ENCODE data around the gene CCL26. TPM values are rescaled to one million over a fixed set of nuclear protein-coding genes. Genes with fewer than 3 reads are reported as not detected.

Gene CCL26
- total and polyA plus RNA-seq, 10 of the 15 experiments (the other 5 are each of a cell fraction or from before 2014, with no cell fraction given): not detected

DNA sequence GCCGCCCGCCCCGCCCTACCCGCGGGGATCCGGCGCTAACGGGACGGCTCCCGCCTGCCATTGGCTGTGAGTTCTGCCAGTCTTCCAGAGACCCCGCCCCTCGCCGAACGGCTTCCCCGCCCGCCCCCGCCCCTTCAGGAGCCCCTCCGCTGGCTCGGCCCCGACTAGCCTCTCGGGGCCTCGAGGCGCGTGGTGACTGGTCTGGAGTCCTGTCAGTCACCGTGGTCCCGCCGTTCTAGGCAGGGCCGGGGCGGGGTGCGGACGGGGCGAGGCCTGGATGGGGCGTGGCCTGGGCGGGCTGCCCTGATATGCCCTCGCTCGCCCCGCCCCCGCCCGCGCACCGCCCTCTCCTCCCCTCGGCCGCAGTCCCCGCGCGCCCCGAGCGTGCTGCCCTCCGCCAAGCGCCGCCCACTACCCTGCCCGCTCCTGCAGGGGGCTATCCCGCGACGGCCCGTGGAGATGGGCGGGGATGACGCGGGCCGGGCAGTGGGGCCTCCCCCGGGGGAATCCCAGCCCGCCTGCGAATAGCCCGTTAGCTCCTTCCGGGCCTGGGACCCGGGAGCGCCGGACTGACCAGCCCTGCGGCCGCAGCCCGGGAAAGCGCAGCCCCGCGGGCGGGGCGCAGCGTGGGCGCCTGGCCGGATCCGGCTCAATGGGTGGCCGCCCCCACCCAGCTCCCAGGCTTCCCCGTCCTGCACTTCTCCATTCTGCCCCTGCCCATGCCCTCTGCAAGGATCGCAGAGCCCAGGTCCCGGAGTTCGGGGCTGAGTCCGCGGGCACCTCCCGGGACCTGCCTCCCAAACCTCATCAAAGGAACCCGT, 32.8 kb downstream of the CCL26 start (continued):
- TF ChIP-seq SP1 (IDR thresholded peaks at IDR 0.05; ENCODE audit: low read depth, low read length) (peak; percentile 88), TARDBP (IDR thresholded peaks at IDR 0.05; ENCODE audit: borderline replicate concordance) (0 out of 2 replicates have a peak, but pooled peaks have one; percentile 18), JUNB (IDR thresholded peaks at IDR 0.05) (no peak), HDGF (IDR thresholded peaks at IDR 0.05) (no peak), FOXK2 (IDR thresholded peaks at IDR 0.05) (no peak), BRCA1 (IDR thresholded peaks at IDR 0.05; ENCODE audit: low read depth, low read length) (no peak), GABPA (IDR thresholded peaks at IDR 0.05; ENCODE audit: low read depth) (no peak), NFIC (IDR thresholded peaks at IDR 0.05; ENCODE audit: low read depth, low read length) (no peak), ZNF207 (IDR thresholded peaks at IDR 0.05; ENCODE audit: borderline replicate concordance) (peak; percentile 77), RBBP5 (conservative IDR thresholded peaks at IDR 0.05) (no peak), SPI1 (IDR thresholded peaks at IDR 0.05; ENCODE audit: borderline replicate concordance, insufficient read depth, low read depth, low read length) (peak; percentile 57), SIN3A (IDR thresholded peaks at IDR 0.05; ENCODE audit: low read depth, low read length) (no peak), SUPT20H (IDR thresholded peaks at IDR 0.05; ENCODE audit: borderline replicate concordance, control insufficient read depth, low read depth, low read length) (no peak), ZNF274 (IDR thresholded peaks at IDR 0.05; ENCODE audit: insufficient read depth, insufficient read length) (no peak), BMI1 (IDR thresholded peaks at IDR 0.05; ENCODE audit: borderline replicate concordance) (no peak), POU2F2 (IDR thresholded peaks at IDR 0.05; ENCODE audit: borderline replicate concordance, low read depth, low read length) (0 out of 3 replicates have a peak, but pooled peaks have one; percentile 21), NFYA (IDR thresholded peaks at IDR 0.05; ENCODE audit: borderline replicate concordance, low read depth, low read length) (no peak), STAT1 (conservative IDR thresholded peaks at IDR 0.05) (no peak), TBL1XR1 (IDR thresholded peaks at IDR 0.05; ENCODE audit: low read depth, low read length) (peak; percentile 73), NFYB (IDR thresholded peaks at IDR 0.05; ENCODE audit: insufficient read depth, low read depth, low read length) (peak; percentile 89), POLR2A (IDR thresholded peaks at IDR 0.05; ENCODE audit: low read depth, low read length) (peak; percentile 54)
- TF ChIP-seq, protein P1, sequence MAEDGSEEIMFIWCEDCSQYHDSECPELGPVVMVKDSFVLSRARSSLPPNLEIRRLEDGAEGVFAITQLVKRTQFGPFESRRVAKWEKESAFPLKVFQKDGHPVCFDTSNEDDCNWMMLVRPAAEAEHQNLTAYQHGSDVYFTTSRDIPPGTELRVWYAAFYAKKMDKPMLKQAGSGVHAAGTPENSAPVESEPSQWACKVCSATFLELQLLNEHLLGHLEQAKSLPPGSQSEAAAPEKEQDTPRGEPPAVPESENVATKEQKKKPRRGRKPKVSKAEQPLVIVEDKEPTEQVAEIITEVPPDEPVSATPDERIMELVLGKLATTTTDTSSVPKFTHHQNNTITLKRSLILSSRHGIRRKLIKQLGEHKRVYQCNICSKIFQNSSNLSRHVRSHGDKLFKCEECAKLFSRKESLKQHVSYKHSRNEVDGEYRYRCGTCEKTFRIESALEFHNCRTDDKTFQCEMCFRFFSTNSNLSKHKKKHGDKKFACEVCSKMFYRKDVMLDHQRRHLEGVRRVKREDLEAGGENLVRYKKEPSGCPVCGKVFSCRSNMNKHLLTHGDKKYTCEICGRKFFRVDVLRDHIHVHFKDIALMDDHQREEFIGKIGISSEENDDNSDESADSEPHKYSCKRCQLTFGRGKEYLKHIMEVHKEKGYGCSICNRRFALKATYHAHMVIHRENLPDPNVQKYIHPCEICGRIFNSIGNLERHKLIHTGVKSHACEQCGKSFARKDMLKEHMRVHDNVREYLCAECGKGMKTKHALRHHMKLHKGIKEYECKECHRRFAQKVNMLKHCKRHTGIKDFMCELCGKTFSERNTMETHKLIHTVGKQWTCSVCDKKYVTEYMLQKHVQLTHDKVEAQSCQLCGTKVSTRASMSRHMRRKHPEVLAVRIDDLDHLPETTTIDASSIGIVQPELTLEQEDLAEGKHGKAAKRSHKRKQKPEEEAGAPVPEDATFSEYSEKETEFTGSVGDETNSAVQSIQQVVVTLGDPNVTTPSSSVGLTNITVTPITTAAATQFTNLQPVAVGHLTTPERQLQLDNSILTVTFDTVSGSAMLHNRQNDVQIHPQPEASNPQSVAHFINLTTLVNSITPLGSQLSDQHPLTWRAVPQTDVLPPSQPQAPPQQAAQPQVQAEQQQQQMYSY (CRISPR knock-in tag; IDR thresholded peaks at IDR 0.05): no peak
- TF ChIP-seq, protein P2, sequence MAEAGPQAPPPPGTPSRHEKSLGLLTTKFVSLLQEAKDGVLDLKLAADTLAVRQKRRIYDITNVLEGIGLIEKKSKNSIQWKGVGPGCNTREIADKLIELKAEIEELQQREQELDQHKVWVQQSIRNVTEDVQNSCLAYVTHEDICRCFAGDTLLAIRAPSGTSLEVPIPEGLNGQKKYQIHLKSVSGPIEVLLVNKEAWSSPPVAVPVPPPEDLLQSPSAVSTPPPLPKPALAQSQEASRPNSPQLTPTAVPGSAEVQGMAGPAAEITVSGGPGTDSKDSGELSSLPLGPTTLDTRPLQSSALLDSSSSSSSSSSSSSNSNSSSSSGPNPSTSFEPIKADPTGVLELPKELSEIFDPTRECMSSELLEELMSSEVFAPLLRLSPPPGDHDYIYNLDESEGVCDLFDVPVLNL (IDR thresholded peaks at IDR 0.05; ENCODE audit: low read depth, low read length): no peak
- TF ChIP-seq, protein P3, sequence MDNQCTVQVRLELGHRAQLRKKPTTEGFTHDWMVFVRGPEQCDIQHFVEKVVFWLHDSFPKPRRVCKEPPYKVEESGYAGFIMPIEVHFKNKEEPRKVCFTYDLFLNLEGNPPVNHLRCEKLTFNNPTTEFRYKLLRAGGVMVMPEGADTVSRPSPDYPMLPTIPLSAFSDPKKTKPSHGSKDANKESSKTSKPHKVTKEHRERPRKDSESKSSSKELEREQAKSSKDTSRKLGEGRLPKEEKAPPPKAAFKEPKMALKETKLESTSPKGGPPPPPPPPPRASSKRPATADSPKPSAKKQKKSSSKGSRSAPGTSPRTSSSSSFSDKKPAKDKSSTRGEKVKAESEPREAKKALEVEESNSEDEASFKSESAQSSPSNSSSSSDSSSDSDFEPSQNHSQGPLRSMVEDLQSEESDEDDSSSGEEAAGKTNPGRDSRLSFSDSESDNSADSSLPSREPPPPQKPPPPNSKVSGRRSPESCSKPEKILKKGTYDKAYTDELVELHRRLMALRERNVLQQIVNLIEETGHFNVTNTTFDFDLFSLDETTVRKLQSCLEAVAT (IDR thresholded peaks at IDR 0.05): 0 out of 2 replicates have a peak, but pooled peaks have one; percentile 4
- TF ChIP-seq, protein P4, sequence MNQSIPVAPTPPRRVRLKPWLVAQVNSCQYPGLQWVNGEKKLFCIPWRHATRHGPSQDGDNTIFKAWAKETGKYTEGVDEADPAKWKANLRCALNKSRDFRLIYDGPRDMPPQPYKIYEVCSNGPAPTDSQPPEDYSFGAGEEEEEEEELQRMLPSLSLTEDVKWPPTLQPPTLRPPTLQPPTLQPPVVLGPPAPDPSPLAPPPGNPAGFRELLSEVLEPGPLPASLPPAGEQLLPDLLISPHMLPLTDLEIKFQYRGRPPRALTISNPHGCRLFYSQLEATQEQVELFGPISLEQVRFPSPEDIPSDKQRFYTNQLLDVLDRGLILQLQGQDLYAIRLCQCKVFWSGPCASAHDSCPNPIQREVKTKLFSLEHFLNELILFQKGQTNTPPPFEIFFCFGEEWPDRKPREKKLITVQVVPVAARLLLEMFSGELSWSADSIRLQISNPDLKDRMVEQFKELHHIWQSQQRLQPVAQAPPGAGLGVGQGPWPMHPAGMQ (IDR thresholded peaks at IDR 0.05; ENCODE audit: borderline replicate concordance): no peak

Data from GM12878 (cell line).